Type B pancreatic cell (in vitro differentiated cells): ENCODE results near the gene KIF6. TPM values are rescaled to one million over a fixed set of nuclear protein-coding genes. Genes with fewer than 3 reads are reported as not detected.

Source experiments
- DNase-seq: peaks from one replicate; pipeline ENCODE4 v3.0.0; 2021; ENCODE audit warnings: mixed read lengths; ENCODE audit not compliant: unreplicated experiment; ENCODE audit errors: extremely low spot score
- H3K27ac Mint-ChIP-seq: 2 replicates; pipeline ENCODE4 v1.8.0; 2021; ENCODE audit warnings: mild to moderate bottlenecking, mixed read lengths
- H3K27me3 Mint-ChIP-seq: 2 replicates; pipeline ENCODE4 v1.8.0; 2021; ENCODE audit warnings: mixed read lengths
- H3K36me3 Mint-ChIP-seq: 2 replicates; pipeline ENCODE4 v1.8.0; 2021; ENCODE audit warnings: mixed read lengths
- H3K4me1 Mint-ChIP-seq: one replicate; pipeline ENCODE4 v1.8.0; 2021; ENCODE audit warnings: mixed read lengths; ENCODE audit not compliant: unreplicated experiment
- H3K4me3 Mint-ChIP-seq: 2 replicates; pipeline ENCODE4 v1.8.0; 2021; ENCODE audit warnings: mild to moderate bottlenecking, mixed read lengths
- H3K9me3 Mint-ChIP-seq: 2 replicates; pipeline ENCODE4 v1.8.0; 2021; ENCODE audit warnings: mixed read lengths
- CTCF ChIP-seq: fragments of 200-600 bp; sonication (generic); conservative IDR thresholded peaks from 2 replicates; pipeline ENCODE4 v1.5.0; 2021; ENCODE audit warnings: antibody characterized with exemption, mild to moderate bottlenecking
- total RNA-seq: library from RNA; stranded (reverse); gene quantifications from 2 replicates; pipeline ENCODE4 v1.2.1, GENCODE V29; 2021; ENCODE audit warnings: low replicate concordance

KIF6 gene
- total RNA-seq, 1 donor from 2014 or later: 3.3 TPM

- no peaks in the 10 kb centered on the region for H3K27me3 Mint-ChIP-seq
Observed at GRCh38 chr6:39576556-39577303, 148.5 kb downstream of the KIF6 start.

GRCh38 chr6:39574991-39575390 is 150.2 kb downstream of the KIF6 start:
- no peaks in the 10 kb centered on the region for H3K36me3 Mint-ChIP-seq
- no peaks in the 10 kb centered on the region for H3K4me1 Mint-ChIP-seq
- DNase-seq: no peak
- no peaks in the 10 kb centered on the region for H3K27me3 Mint-ChIP-seq
- TF ChIP-seq CTCF: no peak
- H3K4me3 Mint-ChIP-seq: no peak overlapping the region
- no peak overlapping the region for H3K27ac Mint-ChIP-seq
- peaks cover 4% of the 10 kb centered on the region for H3K9me3 Mint-ChIP-seq

More at GRCh38 chr6:39576556-39577303, 148.5 kb downstream of the KIF6 start:
- Mint-ChIP-seq H3K36me3 (no peaks in the 10 kb centered on the region), H3K4me3 (no peak overlapping the region), H3K27ac (no peak overlapping the region), H3K4me1 (no peaks in the 10 kb centered on the region), H3K9me3 (peaks cover 4% of the 10 kb centered on the region)
- no peak for TF ChIP-seq CTCF
- no peak for DNase-seq

- no peak for DNase-seq
- Mint-ChIP-seq H3K36me3 (no peaks in the 10 kb centered on the region), H3K4me1 (no peaks in the 10 kb centered on the region), H3K27ac (no peak overlapping the region), H3K27me3 (no peaks in the 10 kb centered on the region), H3K4me3 (no peak overlapping the region), H3K9me3 (peaks cover 4% of the 10 kb centered on the region)
- no peak for TF ChIP-seq CTCF
Observed at GRCh38 chr6:39573541-39573940, 151.7 kb downstream of the KIF6 start.

- Mint-ChIP-seq H3K27me3 (no peaks in the 10 kb centered on the region), H3K4me3 (no peak overlapping the region), H3K4me1 (no peaks in the 10 kb centered on the region), H3K27ac (no peak overlapping the region), H3K36me3 (no peaks in the 10 kb centered on the region), H3K9me3 (peaks cover 4% of the 10 kb centered on the region)
- no peak for TF ChIP-seq CTCF
- no peak for DNase-seq
Observed at GRCh38 chr6:39572661-39573340, 152.4 kb downstream of the KIF6 start.

- H3K4me1 Mint-ChIP-seq: no peaks in the 10 kb centered on the region
- H3K36me3 Mint-ChIP-seq: no peaks in the 10 kb centered on the region
- TF ChIP-seq CTCF: no peak
- no peaks in the 10 kb centered on the region for H3K27me3 Mint-ChIP-seq
- H3K27ac Mint-ChIP-seq: no peak overlapping the region
- no peaks in the 10 kb centered on the region for H3K9me3 Mint-ChIP-seq
- DNase-seq: no peak
- no peak overlapping the region for H3K4me3 Mint-ChIP-seq
Observed at GRCh38 chr6:39568896-39569295, 156.3 kb downstream of the KIF6 start.
